Measurements from ENCODE around the gene CCDC61.
A peak's percentile ranks its signal among the peaks of the same experiment; 100 is the strongest.

The CCDC61 gene

GRCh38 chr19:46016426-46017094 lies 21.3 kb downstream of the CCDC61 start:
- peak; percentile 88 for DNase-seq

DNA sequence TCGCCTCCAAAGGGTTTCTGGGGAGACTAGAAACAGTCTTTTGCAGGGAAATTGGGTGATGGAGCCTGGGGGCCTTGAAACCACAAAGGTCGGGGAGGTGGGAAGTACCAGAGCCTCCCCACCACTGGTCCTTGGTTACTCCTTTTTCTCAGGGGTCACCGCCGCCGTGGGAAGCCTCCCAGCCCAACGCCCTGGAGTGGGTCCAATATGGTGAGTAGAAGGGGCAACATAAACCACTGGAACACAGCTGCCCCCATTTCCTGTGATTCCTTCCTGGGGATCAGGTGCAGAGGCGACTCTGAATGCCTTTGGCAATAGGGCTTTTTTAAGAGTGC lies 21.8 kb downstream of the CCDC61 start:
- DNase-seq, result no peak

DNA sequence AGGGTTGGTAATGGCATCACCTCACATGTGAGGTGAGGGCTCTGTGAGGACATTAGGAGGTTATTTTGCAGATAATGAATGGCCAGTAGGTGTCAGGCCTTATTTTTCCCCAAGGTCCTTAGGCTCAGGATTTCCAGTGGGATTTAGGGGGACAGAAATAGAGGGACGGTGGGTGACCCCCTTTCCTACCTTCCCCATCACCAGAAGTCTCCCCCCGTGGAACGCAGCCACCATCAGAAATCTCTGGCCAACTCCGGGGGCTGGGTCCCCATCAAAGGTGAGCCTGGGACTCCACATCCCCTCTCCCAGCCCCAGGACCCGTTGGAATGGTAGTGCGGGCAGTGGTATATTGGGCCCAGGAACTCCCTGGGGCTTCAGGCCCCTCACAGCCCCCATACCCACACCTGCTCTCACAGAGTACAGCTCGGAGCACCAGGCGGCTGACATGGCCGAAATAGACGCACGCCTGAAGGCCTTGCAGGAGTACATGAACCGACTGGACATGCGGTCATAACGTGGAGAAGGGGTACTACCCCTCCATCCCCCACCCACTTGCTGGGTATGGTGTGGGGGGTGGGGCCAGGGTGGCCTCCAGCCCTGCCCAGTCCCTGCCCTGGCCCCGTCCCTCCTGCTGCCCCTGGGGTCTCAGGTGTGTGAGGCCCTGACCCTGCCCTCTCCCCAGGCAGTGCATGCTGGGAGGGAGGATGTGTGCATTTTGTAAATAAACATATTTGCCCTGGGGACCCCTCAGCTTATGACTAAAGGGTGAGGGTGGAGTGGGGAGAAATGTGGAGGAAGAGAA lies 22.8 kb downstream of the CCDC61 start:
- no peak for DNase-seq

DNA sequence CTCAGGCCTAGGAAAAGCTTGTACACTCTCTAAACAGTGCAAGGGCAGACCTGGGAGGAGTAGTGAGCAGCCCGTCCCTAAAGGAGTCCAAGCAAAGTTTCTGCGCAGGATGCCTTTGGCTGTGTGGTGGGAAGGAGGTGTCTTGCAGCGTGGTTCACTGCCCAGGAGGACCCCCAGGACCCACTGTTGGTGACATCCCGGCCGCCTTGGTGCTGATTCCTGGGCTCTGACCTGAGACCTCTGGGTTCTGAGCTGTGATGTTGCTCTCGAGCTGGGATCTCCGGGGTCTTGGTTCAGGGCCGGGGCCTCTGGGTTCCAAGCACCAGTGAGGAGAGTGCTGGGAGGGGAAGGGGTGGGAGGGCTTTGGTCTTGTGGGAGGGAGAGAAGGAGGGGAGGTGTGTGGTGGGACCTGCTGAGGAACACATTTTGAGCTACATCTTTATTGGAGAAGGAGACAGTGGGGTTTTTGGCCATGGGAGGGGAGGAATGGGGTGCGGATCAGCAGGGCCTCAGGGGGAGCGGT lies 23.5 kb downstream of the CCDC61 start:
- DNase-seq, result no peak

- DNase-seq, result no peak
Measured at GRCh38 chr19:46019270-46019669, 24.0 kb downstream of the CCDC61 start.

GRCh38 chr19:46020819-46021125 lies 25.5 kb downstream of the CCDC61 start:
- DNase-seq, result no peak

GRCh38 chr19:46021531-46022041 lies 26.3 kb downstream of the CCDC61 start:
- no peak for DNase-seq

DNA sequence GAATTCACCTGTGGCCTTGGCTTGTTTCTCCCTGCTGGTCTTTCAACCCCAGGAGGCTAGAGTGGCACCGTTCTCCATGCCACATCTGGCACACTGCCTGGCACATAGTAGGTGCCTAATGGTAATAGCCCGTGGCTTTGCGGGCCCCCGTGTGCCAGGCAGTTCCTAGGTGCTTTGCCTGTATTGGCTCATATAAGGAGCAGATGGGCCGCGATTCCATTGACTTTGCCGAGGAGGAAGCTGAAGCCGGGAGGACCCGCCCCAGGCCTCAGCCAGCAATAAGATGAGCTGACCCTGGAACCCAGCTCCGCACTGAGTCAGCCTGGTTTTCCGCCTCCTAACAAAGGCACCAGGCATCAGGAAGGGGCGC lies 26.8 kb downstream of the CCDC61 start:
- no peak for DNase-seq

- DNase-seq, result peak; percentile 27
Measured at GRCh38 chr19:46022431-46023310, 27.4 kb downstream of the CCDC61 start, which contains the start of gene PGLYRP1. Gene PGLYRP1, minus strand, starts transcription at chr19:46023053. Its CDS starts 32 bp downstream, at chr19:46023021.

GRCh38 chr19:46023311-46023779 lies 28.1 kb downstream of the CCDC61 start:
- no peak for DNase-seq

DNA sequence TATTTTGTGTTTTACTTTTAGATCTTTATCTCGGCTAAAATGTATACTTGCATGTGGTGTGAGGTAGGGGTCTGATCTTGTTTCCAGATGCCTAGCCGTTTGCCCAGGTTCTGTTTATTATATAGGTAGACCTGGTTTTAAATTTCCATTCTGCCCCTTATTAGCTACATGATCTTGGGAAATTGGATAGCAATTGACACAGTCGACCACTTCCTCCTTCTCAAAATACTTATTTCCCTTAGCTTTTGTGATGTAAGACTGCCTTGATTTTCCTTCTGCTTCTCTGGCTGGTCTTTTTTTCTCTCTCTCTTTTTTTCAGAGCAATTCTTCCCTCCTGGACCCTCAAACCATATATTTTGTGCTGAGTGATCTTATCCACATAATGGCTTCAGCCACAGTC lies 30.6 kb downstream of the CCDC61 start:
- no peak for DNase-seq

DNA sequence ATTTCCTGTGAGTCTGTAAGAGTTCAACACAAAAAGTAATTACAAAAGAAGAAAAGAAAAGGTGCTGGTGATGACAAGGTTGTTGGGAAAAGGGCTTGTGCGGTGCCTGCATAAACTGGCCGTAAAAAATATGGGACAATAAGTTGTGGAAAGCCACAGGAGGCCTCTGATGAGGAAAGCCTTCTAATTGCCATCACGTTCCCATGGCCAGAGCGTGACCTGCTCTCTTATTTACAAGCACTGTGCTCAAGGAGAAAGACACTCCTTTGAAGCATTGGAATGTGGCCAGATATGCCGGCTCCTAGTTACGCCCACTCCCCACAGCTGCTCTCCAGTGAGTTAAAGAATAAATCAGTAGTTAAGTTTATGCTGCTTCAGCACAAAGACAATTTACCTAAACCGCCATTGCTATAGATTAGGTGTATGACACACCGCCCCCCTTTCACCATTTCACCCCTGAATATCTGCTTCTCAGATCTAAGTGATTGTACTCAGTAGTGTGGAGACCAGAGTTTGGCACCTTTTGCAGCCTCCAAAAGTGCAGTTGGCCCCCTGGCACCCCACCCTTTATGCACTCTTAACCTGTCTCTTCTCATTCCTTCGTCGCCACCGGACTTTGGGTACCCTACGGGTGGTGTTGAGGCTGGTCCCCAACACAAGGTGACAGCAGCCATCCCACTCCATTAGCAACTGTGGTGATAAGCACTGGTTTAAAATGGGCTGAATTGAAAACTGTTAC lies 35.7 kb downstream of the CCDC61 start:
- DNase-seq, result no peak

DNA sequence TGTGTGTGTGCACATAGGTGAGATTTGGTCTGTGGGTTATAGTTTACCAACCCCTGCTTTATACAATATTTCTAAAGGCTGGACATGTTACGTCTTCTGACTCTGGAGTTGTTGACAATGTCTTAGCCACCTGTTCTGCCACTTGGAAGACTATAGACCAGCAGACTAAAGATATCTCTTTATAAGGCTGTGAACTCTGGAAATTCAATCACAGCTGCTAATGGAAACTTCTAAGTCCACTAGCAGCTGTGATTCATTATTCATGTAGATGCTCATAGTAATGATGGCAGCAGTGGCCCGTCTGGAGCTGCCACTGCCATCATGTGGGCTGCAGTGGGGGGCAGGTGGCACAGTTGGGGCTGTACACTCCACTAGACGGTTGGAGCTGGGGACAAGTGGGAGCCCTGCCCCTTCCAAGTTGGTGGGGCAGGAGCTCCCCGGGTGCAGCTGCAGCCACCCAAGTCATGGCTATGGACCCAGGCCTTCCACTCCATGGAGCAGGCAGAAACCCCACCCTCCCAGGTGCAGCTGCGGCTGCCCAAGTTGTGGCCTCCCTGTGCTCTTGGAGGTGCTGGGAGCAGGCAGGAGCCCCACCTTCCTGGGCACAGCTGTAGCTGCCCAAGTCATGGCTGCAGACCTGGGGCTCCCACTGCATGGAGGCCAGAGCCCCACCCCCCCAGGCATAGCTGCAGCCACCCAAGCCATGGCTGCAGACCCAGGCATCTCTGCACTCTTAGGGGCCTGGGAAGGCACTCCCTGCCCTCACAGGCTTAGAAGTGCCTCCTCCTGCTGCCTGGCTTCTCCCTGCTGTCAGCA lies 36.7 kb downstream of the CCDC61 start:
- no peak for DNase-seq

GRCh38 chr19:46032597-46033025 lies 37.3 kb downstream of the CCDC61 start:
- DNase-seq, result no peak

DNA sequence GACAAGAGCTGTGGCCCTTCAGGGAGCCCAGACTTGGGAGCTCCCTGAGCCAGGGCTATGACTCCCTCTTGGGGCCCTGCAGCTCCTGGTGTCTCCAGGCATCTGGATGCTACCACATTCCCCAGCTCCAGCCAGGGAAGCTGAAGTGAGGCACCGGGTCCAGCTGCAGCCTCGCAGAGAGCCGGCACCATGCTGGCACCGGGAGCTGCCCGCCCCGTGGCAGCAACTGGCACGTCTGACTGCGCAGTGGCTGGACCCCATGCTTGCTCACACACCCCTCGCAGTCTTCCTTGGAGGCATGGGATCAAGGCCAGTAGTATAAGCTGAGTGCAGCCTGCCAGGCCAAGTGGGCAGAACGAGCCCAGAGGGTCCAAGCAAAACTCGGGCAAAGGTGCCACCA lies 38.1 kb downstream of the CCDC61 start:
- DNase-seq, result no peak

DNA sequence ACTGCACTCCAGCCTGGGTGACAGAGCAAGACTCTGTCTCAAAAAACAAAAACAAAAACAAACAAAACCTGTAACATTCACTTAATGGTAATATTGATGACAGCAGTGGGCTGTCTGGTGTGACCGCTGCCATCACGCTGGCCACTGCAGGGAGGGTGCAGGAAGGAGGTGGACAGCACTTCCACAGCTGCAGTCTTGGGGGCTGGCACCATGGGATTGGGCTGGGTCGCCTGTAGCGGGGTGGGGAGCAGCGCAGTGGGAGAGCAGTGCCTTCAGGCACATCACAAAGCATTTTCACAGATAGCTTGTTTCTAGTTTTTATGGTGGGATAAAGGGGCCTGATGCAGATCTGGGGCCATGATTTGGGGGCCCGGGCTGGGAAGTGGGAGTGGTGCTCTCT lies 40.3 kb downstream of the CCDC61 start:
- DNase-seq, result no peak

DNA sequence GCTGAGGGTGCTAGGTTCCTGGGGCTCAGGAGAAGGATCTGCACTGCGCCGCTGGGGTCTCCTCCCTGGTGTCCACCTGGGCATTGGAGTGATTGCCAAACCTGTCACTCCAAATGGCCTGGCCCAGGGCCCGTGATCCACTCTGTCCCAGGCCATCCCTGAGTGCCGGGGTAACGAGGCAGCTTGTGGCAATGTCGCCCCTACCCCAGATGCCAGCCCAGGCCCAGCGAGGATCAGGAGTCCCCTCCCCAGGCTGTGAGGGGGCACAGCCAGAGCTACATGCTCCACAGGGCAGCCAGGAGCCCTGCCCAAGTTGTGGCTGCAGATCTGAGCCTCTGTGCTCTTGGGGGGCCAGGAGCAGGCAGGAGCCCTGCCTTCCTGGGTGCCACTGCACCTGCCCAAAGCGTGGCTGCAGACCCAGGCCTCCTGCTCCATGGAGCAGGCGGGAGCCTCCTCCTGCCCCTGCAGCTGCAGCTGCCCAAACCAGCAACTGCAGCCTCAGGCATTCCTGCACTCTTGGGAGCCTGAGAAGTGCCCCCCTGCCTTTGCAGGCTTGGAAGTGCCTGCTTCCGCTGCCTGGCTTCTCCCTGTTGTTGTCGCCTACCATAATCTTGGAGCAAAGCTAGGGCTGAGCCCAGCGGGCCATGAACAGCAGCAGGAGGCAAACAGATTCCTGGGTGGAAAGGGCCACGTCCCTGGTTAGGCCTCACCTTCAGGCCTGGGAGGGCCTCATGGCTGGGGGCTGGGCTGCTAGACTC lies 40.9 kb downstream of the CCDC61 start:
- no peak for DNase-seq

GRCh38 chr19:46036744-46037128 lies 41.5 kb downstream of the CCDC61 start:
- no peak for DNase-seq

GRCh38 chr19:46040125-46040524 lies 44.9 kb downstream of the CCDC61 start:
- DNase-seq, result no peak

DNA sequence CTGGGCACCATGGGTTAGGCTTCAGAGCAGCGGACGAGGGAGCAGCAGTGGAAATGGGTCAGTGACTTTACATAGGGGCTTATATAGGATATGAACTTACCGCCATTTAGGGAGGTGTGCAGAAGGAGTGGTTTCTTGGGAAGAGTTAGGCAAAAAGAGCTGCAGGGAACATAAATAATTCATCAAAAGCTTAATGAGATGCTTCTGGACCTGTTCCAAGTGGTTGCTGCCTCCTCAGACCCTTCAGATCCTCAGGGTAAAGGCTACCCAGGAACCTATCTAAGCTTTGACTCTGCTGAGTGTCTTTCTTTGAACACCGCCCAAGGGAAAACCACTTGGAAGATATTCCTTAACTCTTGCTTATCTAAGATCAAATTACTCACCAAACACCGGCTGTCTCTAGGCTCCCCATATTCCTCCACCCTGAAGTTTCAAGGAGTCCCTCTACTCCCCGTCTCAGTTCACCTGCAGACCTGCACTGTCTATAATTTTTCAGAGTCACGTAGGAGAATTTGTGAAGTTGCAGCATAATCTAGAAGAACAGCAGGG lies 45.8 kb downstream of the CCDC61 start, which contains the start of gene IGFL4:
Gene IGFL4 (minus strand): TSS at position 51 of the 549 bp plus-strand sequence. CDS start 40 bp downstream, at position 11.
- DNase-seq, result peak; percentile 26
